GDM1 (cell line): Measurements from ENCODE around the gene PRR13.

Experiments
- DNase-seq: peaks from one replicate; lab custom pipeline; 2025; lab: John Stamatoyannopoulos, UW

The PRR13 gene

DNA sequence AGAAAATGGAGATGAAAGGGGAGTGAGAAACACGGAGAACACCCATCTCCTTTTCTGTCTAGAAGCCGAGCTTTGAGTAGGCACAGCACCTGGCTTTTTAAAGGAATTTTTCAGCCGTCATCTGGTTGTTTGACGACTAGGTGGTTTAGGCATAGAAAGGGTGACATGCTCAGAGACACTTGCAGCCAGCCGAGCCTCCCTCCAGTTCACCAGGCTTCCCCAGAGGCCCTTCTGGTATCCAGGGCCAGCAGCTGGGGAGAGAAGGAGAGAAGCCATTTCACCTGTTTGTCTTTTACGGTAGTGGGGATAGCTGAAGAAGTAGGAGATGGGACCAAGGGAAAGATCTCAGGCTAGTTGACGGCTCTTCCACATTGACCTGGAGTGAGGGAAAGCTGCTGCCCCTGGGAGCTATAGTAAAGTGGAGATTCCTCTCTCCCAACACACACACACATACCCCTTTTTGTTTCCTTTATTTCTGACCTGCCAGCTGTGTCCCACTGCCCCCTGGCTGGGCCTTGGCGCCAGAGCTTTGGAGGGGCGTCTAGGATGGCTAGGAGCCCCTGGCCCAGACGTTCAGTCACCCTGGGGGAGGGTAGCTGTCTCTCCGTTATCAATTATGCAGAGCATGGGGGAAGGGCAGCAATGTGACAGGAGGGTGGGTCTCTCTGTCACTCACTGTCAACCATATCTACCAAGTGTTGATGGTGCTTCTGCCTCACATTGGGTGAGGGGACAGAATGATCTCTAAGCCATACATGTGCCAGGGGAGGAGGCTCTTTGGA is 52.3 kb downstream of the PRR13 start:
- DNase-seq = no peak
